Measurements from ENCODE around the gene SPEN. TPM values are rescaled to one million over a fixed set of nuclear protein-coding genes. Genes with fewer than 3 reads are reported as not detected.

The SPEN gene
- total and polyA plus RNA-seq, 9 of the 15 experiments (the other 6 are each of a cell fraction or from before 2014, with no cell fraction given): 5.7 to 87.5 (median 27.2) TPM

GRCh38 chr1:15834406-15835204 is 12.9 kb upstream of the SPEN start (continued):
- TF ChIP-seq FOXO4 (CRISPR knock-in tag; IDR thresholded peaks at IDR 0.05) (no peak), ELF1 (tag; IDR thresholded peaks at IDR 0.05) (no peak; the same call in 1 of the 2 replicates), CTCF (IDR thresholded peaks at IDR 0.05 in 2 of 3, conservative IDR thresholded peaks at IDR 0.05 in 1 of 3; ENCODE audit: insufficient read depth in 2 of 3, low read depth in 1 of 3, low read length in 3 of 3) (peak in 1 of 3 experiments; percentile 1; a peak in 1 of 6 replicates), ESRRA (IDR thresholded peaks at IDR 0.05; ENCODE audit: borderline replicate concordance, low read depth) (peak; percentile 82; the same call in 1 of the 2 replicates), ZNF121 (CRISPR knock-in tag; conservative IDR thresholded peaks at IDR 0.05) (no peak), NR2F6 (CRISPR knock-in tag; IDR thresholded peaks at IDR 0.05) (no peak; the same call in 1 of the 2 replicates), MYBL2 (IDR thresholded peaks at IDR 0.05; ENCODE audit: low read depth) (no peak), MYBL2 (CRISPR knock-in tag; IDR thresholded peaks at IDR 0.05; ENCODE audit: borderline replicate concordance) (no peak), ZC3H11A (IDR thresholded peaks at IDR 0.05; ENCODE audit: low read depth, low read length) (peak; percentile 100), RNF219 (CRISPR knock-in tag; IDR thresholded peaks at IDR 0.05) (no peak), SIN3A (IDR thresholded peaks at IDR 0.05; ENCODE audit: borderline replicate concordance in 2 of 2, control insufficient read depth in 1 of 2, low read depth in 2 of 2, low read length in 2 of 2) (peak; percentile 61; a peak in 2 of 4 replicates), HDAC3 (IDR thresholded peaks at IDR 0.05; ENCODE audit: borderline replicate concordance, partially characterized antibody) (no peak), ZSCAN29 (IDR thresholded peaks at IDR 0.05) (0 out of 2 replicates have a peak, but pooled peaks have one; percentile 70), CHD1 (IDR thresholded peaks at IDR 0.05; ENCODE audit: low read length) (peak; percentile 79), DACH1 (IDR thresholded peaks at IDR 0.05; ENCODE audit: partially characterized antibody) (no peak), GATAD2B (IDR thresholded peaks at IDR 0.05; ENCODE audit: borderline replicate concordance) (peak; percentile 92; the same call in 1 of the 2 replicates), COPS2 (conservative IDR thresholded peaks at IDR 0.05) (no peak)

Measured in K562 (cell line).